Measurements from ENCODE around the gene PNISR. TPM values are rescaled to one million over a fixed set of nuclear protein-coding genes. Genes with fewer than 3 reads are reported as not detected.

The PNISR gene
- total and polyA plus RNA-seq, 2 experiments from 2014 or later = 80.8 to 88.7 TPM

DNA sequence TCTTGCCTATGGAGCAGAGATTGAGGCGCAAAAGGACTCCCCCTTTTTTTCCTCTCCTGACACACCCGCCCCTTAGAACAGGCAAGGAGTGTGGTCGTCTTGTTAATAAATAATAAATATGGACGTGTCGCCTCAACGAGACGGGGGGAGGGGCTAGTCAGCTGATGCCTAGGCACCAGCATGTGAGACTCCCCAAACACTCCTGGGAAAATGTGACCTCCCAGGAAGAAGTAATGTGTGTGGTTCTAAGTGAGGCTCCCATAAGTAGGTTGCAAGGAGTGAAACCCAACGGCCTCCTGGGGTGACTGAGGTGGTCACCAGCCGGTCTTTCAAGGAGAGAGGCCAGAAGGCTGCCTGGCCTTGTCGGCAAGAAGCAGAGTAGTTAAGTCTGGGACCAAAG lies 74.5 kb downstream of the PNISR start:
- H3K4me1 ChIP-seq (ENCODE audit: insufficient read depth) = no peaks in the 10 kb centered on the region
- no peak overlapping the region for H3K4me3 ChIP-seq
- H2AFZ ChIP-seq = peak overlapping the region; percentile 64
- 39% methylated on average over 10 of the region's 10 CpGs for WGBS (ENCODE audit: low lambda C conversion rate, missing lambda C conversion rate)
- H3K9me3 ChIP-seq (ENCODE audit: low read depth) = no peaks in the 10 kb centered on the region
- H3K4me2 ChIP-seq = peak overlapping the region; percentile 83
- peaks cover 5% of the 10 kb centered on the region for H3K27me3 ChIP-seq
- H3K36me3 ChIP-seq (replicated peaks; ENCODE audit: insufficient read depth, low read depth) = no peaks in the 10 kb centered on the region
- H4K20me1 ChIP-seq (ENCODE audit: insufficient read depth, poor library complexity, severe bottlenecking) = no peaks in the 10 kb centered on the region
- no peaks in the 10 kb centered on the region for H3K9me2 ChIP-seq (replicated peaks; ENCODE audit: insufficient read depth)
- H3K27ac ChIP-seq = peak overlapping the region; percentile 44
- TF ChIP-seq EZH2 (IDR thresholded peaks at IDR 0.05; ENCODE audit: borderline replicate concordance) = no peak
- TF ChIP-seq EZH2phosphoT487 (IDR thresholded peaks at IDR 0.05; ENCODE audit: low read depth, severe bottlenecking, unreplicated experiment) = no peak
- TF ChIP-seq, protein P1, sequence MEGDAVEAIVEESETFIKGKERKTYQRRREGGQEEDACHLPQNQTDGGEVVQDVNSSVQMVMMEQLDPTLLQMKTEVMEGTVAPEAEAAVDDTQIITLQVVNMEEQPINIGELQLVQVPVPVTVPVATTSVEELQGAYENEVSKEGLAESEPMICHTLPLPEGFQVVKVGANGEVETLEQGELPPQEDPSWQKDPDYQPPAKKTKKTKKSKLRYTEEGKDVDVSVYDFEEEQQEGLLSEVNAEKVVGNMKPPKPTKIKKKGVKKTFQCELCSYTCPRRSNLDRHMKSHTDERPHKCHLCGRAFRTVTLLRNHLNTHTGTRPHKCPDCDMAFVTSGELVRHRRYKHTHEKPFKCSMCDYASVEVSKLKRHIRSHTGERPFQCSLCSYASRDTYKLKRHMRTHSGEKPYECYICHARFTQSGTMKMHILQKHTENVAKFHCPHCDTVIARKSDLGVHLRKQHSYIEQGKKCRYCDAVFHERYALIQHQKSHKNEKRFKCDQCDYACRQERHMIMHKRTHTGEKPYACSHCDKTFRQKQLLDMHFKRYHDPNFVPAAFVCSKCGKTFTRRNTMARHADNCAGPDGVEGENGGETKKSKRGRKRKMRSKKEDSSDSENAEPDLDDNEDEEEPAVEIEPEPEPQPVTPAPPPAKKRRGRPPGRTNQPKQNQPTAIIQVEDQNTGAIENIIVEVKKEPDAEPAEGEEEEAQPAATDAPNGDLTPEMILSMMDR (IDR thresholded peaks at IDR 0.05; ENCODE audit: poor library complexity) = no peak
- DNase-seq (ENCODE audit: low spot score) = peak; percentile 32
- no peaks in the 10 kb centered on the region for H3K79me2 ChIP-seq

DNA sequence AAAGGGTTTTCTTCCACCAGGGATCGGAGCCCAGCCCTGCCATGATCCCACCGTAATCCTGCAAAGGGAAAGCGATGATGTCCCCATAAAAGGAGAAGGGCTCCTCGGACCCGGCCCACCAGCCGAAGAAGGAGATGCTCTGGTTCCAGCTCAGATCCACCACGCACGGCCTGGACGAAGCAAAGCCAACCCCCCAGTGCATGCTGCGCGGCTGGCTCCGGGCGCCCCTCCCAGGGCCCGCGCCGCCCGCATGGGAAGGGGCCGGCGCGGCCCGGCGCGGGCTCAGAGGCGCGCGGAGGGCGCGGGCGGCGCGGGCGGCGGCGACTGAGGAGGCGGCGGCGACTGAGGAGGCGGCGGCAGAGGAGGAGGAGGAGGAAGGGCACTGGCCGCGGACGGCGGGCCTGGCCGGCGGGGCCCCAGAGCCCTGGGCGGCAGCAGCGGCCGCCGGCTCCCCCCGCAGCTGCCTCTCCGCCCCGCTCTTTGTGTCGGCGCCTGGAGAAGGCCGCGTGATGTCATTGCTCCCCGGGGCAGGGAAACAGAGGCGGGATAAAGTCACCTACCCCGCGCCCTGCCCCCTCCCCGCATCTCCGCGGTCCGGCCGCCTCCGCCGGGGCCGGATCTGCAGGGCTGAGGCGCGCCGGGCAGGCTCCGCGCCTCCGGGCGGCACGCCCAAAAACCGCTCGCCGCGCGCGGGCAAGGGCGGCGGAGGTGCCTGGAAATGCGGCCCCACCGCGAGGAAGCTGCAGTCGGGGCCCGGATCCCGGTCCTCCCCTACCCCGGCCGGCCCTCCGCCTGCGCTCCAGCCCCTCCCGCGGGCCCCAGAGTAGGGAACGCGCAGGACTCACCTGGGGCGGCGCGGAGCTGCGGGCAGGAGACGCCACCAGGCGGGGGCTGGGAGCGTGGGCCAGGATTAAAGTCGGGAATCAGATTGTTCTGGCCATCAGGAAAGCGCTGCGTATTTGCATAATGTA lies 75.7 kb downstream of the PNISR start, which contains the start of gene FAXC:
FAXC (minus strand) TSS at position 504 of the 971 bp plus-strand sequence; CDS start at position 202, 302 bp downstream.
- WGBS (ENCODE audit: low lambda C conversion rate, missing lambda C conversion rate) = 1% methylated on average over 49 of the region's 108 CpGs
- H3K9me3 ChIP-seq (ENCODE audit: low read depth) = no peaks in the 10 kb centered on the region
- H3K4me2 ChIP-seq = peak within 1 kb of the TSS; percentile 83
- H3K9me2 ChIP-seq (replicated peaks; ENCODE audit: insufficient read depth) = no peaks in the 10 kb centered on the region
- H4K20me1 ChIP-seq (ENCODE audit: insufficient read depth, poor library complexity, severe bottlenecking) = no peaks in the 10 kb centered on the region
- H3K79me2 ChIP-seq = no peaks in the 10 kb centered on the region
- peak within 1 kb of the TSS; percentile 84 for H2AFZ ChIP-seq
- DNase-seq (ENCODE audit: low spot score) = peak; percentile 80
- peak within 1 kb of the TSS; percentile 44 for H3K27ac ChIP-seq
- H3K4me1 ChIP-seq (ENCODE audit: insufficient read depth) = no peaks in the 10 kb centered on the region
- H3K4me3 ChIP-seq = peak within 1 kb of the TSS; percentile 66
- TF ChIP-seq EZH2 (IDR thresholded peaks at IDR 0.05; ENCODE audit: borderline replicate concordance) = no peak
- TF ChIP-seq, protein P1 (IDR thresholded peaks at IDR 0.05; ENCODE audit: poor library complexity) = peak; percentile 38
- no peaks in the 10 kb centered on the region for H3K36me3 ChIP-seq (replicated peaks; ENCODE audit: insufficient read depth, low read depth)
- H3K27me3 ChIP-seq = no peaks in the 10 kb centered on the region

DNA sequence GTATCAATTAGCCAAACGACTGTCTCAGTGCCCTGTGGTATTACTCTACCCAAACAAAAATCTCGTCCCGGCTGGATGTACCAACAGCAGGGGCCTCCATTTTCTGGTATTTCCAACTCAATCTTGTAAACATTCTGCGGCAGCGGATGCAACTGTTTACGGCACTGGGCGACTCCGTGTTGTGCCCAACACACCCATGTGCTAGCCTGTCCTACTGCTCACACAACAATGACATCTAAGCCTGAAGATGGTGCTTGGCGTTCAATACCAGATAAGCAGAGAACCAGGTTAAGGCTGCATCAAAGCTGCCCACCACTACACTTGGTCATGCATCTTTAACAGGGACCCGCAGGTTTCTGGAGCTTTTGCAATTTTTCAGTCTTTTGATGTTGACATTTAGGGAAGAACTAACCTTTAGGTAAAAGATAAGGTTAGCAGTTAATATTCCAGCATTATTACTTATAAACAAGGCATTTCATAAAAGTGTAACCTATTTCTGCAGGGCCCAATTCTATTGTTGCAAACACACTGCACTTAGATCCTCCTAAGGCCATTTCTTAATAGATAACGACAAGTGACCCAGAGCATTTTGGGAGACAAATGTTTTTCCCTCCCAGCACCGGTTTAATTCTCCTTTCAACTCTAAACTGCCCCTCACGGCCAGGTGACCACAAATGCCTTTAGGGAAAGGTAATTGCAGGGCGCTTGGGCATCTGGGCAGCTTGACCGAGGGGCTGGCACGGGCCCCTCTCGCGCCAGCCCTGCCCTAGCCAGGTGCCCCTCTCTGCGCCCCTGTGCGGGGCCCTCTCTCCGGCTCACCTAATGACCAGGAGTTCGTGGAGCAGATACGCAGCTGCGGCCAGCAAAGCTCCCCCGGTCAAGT lies 76.6 kb downstream of the PNISR start:
- DNase-seq (ENCODE audit: low spot score) = peak; percentile 22
- H3K4me3 ChIP-seq = peak overlapping the region; percentile 66

More for the DNA sequence above, 76.6 kb downstream of the PNISR start:
- Histone ChIP-seq H3K4me1 (ENCODE audit: insufficient read depth) (no peaks in the 10 kb centered on the region), H3K9me2 (replicated peaks; ENCODE audit: insufficient read depth) (no peaks in the 10 kb centered on the region), H3K27ac (peak overlapping the region; percentile 35), H3K79me2 (no peaks in the 10 kb centered on the region), H3K27me3 (no peaks in the 10 kb centered on the region), H3K36me3 (replicated peaks; ENCODE audit: insufficient read depth, low read depth) (no peaks in the 10 kb centered on the region), H4K20me1 (ENCODE audit: insufficient read depth, poor library complexity, severe bottlenecking) (no peaks in the 10 kb centered on the region), H3K4me2 (peak overlapping the region; percentile 83), H2AFZ (peak overlapping the region; percentile 84), H3K9me3 (ENCODE audit: low read depth) (no peaks in the 10 kb centered on the region)
- WGBS (ENCODE audit: low lambda C conversion rate, missing lambda C conversion rate) = 29% methylated on average over 25 of the region's 25 CpGs
- TF ChIP-seq EZH2 (IDR thresholded peaks at IDR 0.05; ENCODE audit: borderline replicate concordance) (no peak), EZH2phosphoT487 (IDR thresholded peaks at IDR 0.05; ENCODE audit: low read depth, severe bottlenecking, unreplicated experiment) (no peak)
- TF ChIP-seq, protein P1 (IDR thresholded peaks at IDR 0.05; ENCODE audit: poor library complexity) = no peak

Other genes with a start within 250 kb of the PNISR start
- 5.3 and 8.9 TPM in 2 replicates for gene FAXC, start 75.6 kb downstream of the PNISR start, total RNA-seq
- 6.5 and 8.3 TPM in 2 replicates for gene FAXC, start 75.6 kb downstream of the PNISR start, polyA plus RNA-seq
- gene COQ3, start 31.1 kb downstream of the PNISR start, total RNA-seq = 5.7 and 5.9 TPM in 2 replicates
- 4.7 and 8.2 TPM in 2 replicates for gene COQ3, start 31.1 kb downstream of the PNISR start, polyA plus RNA-seq
- 10.3 and 14.2 TPM in 2 replicates for gene USP45, start 90.1 kb upstream of the PNISR start, total RNA-seq
- gene USP45, start 90.1 kb upstream of the PNISR start, polyA plus RNA-seq = 5.8 and 8.8 TPM in 2 replicates
- 98.8 and 102 TPM in 2 replicates for gene CCNC, start 143.4 kb upstream of the PNISR start, total RNA-seq
- gene CCNC, start 143.4 kb upstream of the PNISR start, polyA plus RNA-seq = 57.1 and 59.5 TPM in 2 replicates
- not detected in 2 replicates for gene PRDM13, start 181.5 kb upstream of the PNISR start, total RNA-seq
- not detected in 2 replicates for gene PRDM13, start 181.5 kb upstream of the PNISR start, polyA plus RNA-seq

Measured in hepatocyte (in vitro differentiated cells).